VCaP (cell line): ENCODE data around the gene CIT.
A peak's percentile ranks its signal among the peaks of the same experiment; 100 is the strongest.

ENCODE experiments used
- H3K27ac ChIP-seq: fragments of 450-650 bp; 2 replicates; pipeline ENCODE4 v1.5.1; 2017
- TF ChIP-seq, protein P1 (sequence below): fragments of 450-650 bp; conservative IDR thresholded peaks from 2 replicates; pipeline ENCODE4 v1.5.1; 2017; ENCODE audit warnings: mild to moderate bottlenecking, moderate library complexity

The CIT gene

DNA sequence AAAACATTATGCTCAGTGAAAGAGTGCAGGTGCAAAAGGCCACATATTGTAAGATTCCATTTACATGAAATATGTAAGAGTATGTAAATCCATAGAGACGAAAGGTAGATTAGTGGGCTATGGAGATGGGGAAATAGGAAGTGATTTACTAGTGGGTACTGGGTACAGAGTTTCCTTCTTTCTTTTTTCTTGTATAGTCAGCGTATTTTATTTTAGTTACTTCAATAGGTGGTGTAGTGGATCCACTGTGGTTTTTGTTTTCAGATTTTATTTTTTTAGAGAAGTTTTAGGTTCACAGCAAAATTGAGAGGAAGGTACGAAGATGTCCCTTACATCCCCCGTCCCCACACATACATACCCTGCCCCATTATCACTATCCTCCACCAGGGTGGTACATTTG lies 6.1 kb upstream of the CIT start:
- H3K27ac ChIP-seq = no peak overlapping the region
- TF ChIP-seq, protein P1, sequence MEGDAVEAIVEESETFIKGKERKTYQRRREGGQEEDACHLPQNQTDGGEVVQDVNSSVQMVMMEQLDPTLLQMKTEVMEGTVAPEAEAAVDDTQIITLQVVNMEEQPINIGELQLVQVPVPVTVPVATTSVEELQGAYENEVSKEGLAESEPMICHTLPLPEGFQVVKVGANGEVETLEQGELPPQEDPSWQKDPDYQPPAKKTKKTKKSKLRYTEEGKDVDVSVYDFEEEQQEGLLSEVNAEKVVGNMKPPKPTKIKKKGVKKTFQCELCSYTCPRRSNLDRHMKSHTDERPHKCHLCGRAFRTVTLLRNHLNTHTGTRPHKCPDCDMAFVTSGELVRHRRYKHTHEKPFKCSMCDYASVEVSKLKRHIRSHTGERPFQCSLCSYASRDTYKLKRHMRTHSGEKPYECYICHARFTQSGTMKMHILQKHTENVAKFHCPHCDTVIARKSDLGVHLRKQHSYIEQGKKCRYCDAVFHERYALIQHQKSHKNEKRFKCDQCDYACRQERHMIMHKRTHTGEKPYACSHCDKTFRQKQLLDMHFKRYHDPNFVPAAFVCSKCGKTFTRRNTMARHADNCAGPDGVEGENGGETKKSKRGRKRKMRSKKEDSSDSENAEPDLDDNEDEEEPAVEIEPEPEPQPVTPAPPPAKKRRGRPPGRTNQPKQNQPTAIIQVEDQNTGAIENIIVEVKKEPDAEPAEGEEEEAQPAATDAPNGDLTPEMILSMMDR = no peak

DNA sequence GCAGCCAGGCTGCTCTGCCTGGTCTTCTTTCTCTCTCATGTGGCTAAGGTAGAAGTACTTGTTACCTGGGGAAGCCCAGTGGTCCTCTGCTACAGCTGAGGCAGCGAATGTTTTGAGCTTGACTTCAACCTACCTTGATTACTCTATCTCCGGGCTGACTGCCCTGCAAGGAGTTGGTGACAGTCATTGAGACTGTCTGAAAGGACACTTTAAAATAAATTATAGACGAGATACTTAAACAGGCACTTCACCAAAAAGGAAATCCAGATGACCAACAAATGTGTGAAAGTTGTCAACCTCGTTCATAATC lies 474 bp upstream of the CIT start:
- peak overlapping the region; percentile 77 for H3K27ac ChIP-seq
- TF ChIP-seq, protein P1 = no peak

DNA sequence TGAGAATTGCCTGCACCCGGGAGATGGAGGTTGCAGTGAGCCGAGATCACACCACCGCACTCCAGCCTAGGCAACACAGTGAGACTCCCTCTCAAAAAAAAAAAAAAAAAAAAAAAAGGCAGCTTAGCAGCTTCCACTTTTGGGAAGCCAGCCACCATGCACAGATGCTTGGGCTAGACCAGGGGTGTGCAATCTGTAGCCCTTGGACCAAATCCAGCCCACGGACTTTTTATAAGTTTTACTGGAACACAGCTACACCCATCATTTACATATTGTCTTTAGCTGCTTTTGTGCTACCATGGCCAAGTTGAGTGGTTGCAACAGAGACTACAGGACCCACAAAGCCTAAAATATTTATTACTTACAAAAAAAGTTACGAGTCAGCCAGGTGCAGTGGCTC lies 6.7 kb downstream of the CIT start:
- TF ChIP-seq, protein P1 = no peak
- no peak overlapping the region for H3K27ac ChIP-seq

DNA sequence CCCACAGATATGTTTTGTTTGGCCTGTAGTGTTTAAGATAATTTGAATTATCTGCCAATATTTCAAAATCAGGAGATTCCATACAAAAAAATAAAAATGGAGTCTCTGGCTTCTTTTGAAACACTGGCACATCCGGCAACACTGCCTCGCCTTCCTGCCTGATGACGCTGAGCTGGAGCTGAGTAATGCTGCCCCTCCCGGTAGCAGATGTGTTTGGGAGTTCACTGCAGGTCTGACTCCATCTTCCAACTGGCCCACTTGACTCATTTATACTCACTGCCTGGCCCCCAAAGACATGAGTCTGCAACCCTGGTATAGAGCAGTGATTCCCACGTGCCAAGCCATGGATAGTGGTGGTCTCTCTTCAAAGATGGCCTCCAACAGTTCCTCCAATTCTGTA lies 7.4 kb downstream of the CIT start:
- H3K27ac ChIP-seq = no peak overlapping the region
- TF ChIP-seq, protein P1 = no peak

DNA sequence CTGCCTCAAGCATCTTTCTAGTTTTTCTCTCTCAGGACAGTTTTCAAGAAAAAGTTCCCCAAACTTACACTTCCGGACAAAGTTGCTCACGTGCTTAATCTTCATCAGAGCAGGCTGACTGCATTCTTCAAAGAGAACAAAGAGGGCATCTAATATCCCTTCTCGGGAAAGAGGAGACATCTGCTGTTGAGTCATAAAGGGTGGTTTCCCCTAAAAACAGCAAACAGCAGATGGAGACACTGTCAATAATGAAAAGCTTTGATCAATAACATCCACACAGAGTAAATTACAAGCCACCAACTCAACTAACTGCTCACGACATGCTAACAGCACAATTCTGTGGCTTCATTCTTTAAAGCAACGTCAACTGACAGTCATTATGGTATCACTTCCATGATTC lies 8.1 kb downstream of the CIT start:
- H3K27ac ChIP-seq = no peak overlapping the region
- TF ChIP-seq, protein P1 = no peak

DNA sequence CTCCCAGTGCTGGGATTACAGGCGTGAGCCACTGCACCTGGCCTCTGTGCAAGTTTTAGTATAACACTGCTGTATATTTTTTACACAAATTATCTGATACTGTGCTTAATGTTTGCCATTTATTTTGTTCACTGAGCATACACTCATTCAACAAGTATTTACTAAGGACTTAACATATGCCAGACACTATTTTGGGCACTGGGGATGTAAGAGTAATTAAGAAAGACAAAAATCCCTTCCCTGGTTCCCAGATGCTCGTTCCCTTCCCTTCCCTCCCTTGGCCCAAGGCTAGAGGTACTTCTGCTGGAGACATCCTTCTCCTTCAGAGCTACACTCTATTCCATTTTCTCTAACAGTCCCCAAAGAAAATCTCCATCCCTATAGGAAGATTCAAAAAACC lies 12.5 kb downstream of the CIT start:
- H3K27ac ChIP-seq = no peak overlapping the region
- TF ChIP-seq, protein P1 = no peak

DNA sequence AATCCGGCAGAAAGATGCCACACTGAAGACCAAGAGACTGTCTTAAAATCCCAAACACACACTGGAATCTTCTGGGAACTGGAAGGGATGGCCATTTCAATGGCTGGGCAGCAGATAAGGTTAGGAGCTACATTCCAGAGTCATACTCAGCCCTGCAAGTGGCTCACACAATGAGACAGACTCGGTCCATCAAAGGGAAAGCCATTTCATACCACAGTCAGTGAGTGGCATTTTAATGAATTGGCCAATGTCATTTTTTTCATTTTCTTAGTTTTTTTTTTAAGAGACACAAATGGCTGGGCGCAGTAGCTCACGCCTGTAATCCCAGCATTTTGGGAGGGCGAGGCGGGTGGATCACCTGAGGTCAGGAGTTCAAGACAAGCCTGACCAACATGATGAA lies 17.9 kb downstream of the CIT start:
- H3K27ac ChIP-seq = no peak overlapping the region
- TF ChIP-seq, protein P1 = no peak

DNA sequence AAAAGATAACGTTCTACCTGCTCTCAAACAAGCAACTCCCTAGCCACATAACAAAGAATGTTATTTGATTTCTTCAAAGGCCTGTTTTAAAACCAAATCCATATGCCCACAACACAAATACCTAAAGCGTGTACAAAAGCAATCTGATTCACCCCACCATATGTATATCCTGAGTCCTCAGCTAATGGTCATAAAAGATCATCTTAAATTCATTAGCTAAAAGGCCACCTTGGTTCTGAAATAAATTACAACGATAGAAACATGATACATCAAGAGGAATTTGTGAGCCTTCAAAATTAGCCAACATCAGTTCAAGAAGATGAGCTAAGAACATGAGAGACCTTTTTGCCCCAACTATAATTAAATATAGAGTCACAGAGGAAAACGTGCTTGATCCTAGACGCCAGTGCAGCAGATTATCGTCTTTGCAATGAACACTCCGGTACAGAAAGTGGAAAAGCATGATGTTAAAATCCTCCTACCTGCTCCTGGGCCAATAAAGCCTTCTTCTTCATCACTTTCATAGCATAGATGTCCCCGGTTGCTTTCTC lies 20.0 kb downstream of the CIT start:
- no peak overlapping the region for H3K27ac ChIP-seq
- TF ChIP-seq, protein P1 = no peak
